Natural killer cell (primary cell): ENCODE results near the gene COL6A5. TPM values are rescaled to one million over a fixed set of nuclear protein-coding genes. Genes with fewer than 3 reads are reported as not detected.

Experiments
- ATAC-seq, 3 donors: fragments of 150-1000 bp in 2 of 3; fragments of 200-7000 bp in 1 of 3; cut with Tn5 transposase; 1 replicate in 1 of 3; 2 replicates in 2 of 3; pipeline ENCODE4 v1.10.0; 2021; ENCODE audit warnings: mild to moderate bottlenecking in 2 of 3, moderate library complexity in 2 of 3
- DNase-seq, 2 donors: peaks; one replicate each; pipeline versions ENCODE4 v3.0.0 to v3.0.0-alpha.2; 2013 to 2021; ENCODE audit warnings: mixed read lengths in 1 of 2
- H3K27ac ChIP-seq: one replicate; pipeline ENCODE4 v1.5.1; 2013; ENCODE audit warnings: mild to moderate bottlenecking, low read length
- H3K27me3 ChIP-seq: one replicate; pipeline ENCODE4 v1.6.1; 2013; ENCODE audit warnings: low read length; ENCODE audit not compliant: control insufficient read depth, insufficient read depth
- H3K36me3 ChIP-seq: one replicate; pipeline ENCODE4 v1.6.1; 2013; ENCODE audit warnings: low read length; ENCODE audit not compliant: control insufficient read depth, insufficient read depth
- H3K4me1 ChIP-seq: one replicate; pipeline ENCODE4 v1.6.1; 2013; ENCODE audit warnings: low read length; ENCODE audit not compliant: control insufficient read depth, insufficient read depth
- H3K4me3 ChIP-seq: one replicate; pipeline ENCODE4 v1.5.1; 2013; ENCODE audit warnings: low read length
- H3K9me3 ChIP-seq: one replicate; pipeline ENCODE4 v1.6.1; 2013; ENCODE audit warnings: low read length; ENCODE audit not compliant: control insufficient read depth, insufficient read depth
- H3K27ac Mint-ChIP-seq, 2 donors: one replicate each; pipeline ENCODE4 v1.8.0; 2022; ENCODE audit warnings: mild to moderate bottlenecking in 2 of 2, mixed read lengths in 2 of 2, moderate library complexity in 1 of 2
- H3K27me3 Mint-ChIP-seq, 2 donors: one replicate each; pipeline ENCODE4 v1.8.0; 2022; ENCODE audit warnings: low read depth in 2 of 2, mixed read lengths in 2 of 2
- H3K36me3 Mint-ChIP-seq: one replicate; pipeline ENCODE4 v1.8.0; 2022; ENCODE audit warnings: mixed read lengths
- H3K4me1 Mint-ChIP-seq, 2 donors: one replicate each; pipeline ENCODE4 v1.8.0; 2022; ENCODE audit warnings: mixed read lengths in 2 of 2
- H3K4me3 Mint-ChIP-seq: one replicate; pipeline ENCODE4 v1.8.0; 2022; ENCODE audit warnings: mild to moderate bottlenecking, moderate library complexity, mixed read lengths
- H3K9me3 Mint-ChIP-seq, 2 donors: one replicate each; pipeline ENCODE4 v1.8.0; 2022; ENCODE audit warnings: mixed read lengths in 2 of 2
- WGBS: methylation state at CpG from one replicate; pipeline ENCODE4 v1.1.7; 2013; ENCODE audit warnings: missing lambda C conversion rate; ENCODE audit not compliant: insufficient coverage; 5-methylcytosine and 5-hydroxymethylcytosine counted together
- intact Hi-C: fragments of 100-400 bp; cut with micrococcal nuclease; formaldehyde crosslinking; loops from one replicate; pipeline ENCODE4 v1.14.2; 2022
- total RNA-seq, 4 donors: library from RNA; stranded (reverse); fragments of 120-200 nt in 1 of 4; gene quantifications; one replicate each; pipeline versions ENCODE4 v1.2.3 to v1.2.4, GENCODE V29; 2013 to 2022
- TF ChIP-seq, protein P1 (sequence below): fragments of 200-600 bp; IDR thresholded peaks from one replicate; pipeline ENCODE4 v1.8.0; 2022; ENCODE audit warnings: antibody characterized with exemption

The COL6A5 gene
- total RNA-seq, 3 donors from 2014 or later (not counting 1 experiment from before 2014, with no cell fraction given): not detected

DNA sequence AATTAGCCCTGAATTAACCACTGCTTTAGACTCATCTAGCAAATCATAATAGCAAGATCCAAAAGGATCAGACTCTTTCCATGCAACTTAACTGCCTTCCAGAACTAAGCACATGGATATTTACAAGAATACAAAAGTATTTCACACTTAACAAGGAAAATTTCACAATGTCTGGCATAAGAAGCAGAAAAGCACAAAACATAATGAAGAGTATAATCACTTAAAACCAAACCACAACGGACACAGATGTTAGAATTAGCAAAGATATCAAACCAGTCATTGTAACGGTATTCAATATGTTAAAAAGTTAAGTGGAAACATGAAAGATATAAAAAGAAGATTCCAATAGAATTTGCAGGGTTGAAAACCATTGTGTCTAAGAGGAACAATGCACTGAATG lies 120.0 kb downstream of the COL6A5 start:
- H3K27ac Mint-ChIP-seq: no peak overlapping the region
- H3K4me3 ChIP-seq: no peak overlapping the region
- H3K36me3 ChIP-seq: no peaks in the 10 kb centered on the region
- DNase-seq (no peak), ATAC-seq (no peak)
- TF ChIP-seq, protein P1, sequence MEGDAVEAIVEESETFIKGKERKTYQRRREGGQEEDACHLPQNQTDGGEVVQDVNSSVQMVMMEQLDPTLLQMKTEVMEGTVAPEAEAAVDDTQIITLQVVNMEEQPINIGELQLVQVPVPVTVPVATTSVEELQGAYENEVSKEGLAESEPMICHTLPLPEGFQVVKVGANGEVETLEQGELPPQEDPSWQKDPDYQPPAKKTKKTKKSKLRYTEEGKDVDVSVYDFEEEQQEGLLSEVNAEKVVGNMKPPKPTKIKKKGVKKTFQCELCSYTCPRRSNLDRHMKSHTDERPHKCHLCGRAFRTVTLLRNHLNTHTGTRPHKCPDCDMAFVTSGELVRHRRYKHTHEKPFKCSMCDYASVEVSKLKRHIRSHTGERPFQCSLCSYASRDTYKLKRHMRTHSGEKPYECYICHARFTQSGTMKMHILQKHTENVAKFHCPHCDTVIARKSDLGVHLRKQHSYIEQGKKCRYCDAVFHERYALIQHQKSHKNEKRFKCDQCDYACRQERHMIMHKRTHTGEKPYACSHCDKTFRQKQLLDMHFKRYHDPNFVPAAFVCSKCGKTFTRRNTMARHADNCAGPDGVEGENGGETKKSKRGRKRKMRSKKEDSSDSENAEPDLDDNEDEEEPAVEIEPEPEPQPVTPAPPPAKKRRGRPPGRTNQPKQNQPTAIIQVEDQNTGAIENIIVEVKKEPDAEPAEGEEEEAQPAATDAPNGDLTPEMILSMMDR: no peak
- no peak overlapping the region for H3K4me3 Mint-ChIP-seq
- peaks cover 3 to 6% of the 10 kb centered on the region in 2 donors for H3K9me3 Mint-ChIP-seq
- peaks cover 4 to 6% of the 10 kb centered on the region in 2 donors for H3K27me3 Mint-ChIP-seq
- no peaks in the 10 kb centered on the region for H3K4me1 ChIP-seq
- 60% methylated on average over 1 of the region's 2 CpGs for WGBS
- no peaks in the 10 kb centered on the region for H3K4me1 Mint-ChIP-seq
- H3K9me3 ChIP-seq: peaks cover 3% of the 10 kb centered on the region
- H3K27me3 ChIP-seq: no peaks in the 10 kb centered on the region
- intact Hi-C loops: no loop called here
- H3K36me3 Mint-ChIP-seq: no peaks in the 10 kb centered on the region
- no peak overlapping the region for H3K27ac ChIP-seq

DNA sequence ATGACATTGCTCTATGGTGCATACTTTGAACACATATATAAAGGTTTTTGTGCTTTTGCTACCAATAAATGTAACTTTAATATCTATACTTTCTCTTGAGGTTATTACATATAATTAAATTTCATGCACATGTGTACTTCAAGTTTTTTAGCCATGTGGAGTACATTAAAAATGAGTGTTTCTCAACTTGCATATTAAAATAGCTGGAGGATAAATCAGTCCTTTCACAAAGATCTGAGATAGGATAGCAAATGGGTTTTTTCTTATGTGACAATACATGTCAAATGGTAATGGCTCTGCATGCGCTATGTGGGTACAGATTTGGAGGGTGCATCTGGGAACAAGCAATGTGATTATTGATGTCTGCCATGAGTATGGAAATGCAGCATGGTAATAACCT lies 122.8 kb downstream of the COL6A5 start:
- no peak overlapping the region for H3K4me3 ChIP-seq
- H3K36me3 ChIP-seq: no peaks in the 10 kb centered on the region
- ATAC-seq: no peak
- H3K27me3 ChIP-seq: no peaks in the 10 kb centered on the region
- Mint-ChIP-seq H3K27me3 (peaks cover 8 to 15% of the 10 kb centered on the region in 2 donors), H3K36me3 (no peaks in the 10 kb centered on the region), H3K4me3 (no peak overlapping the region), H3K9me3 (peaks cover 3 to 12% of the 10 kb centered on the region in 2 donors), H3K4me1 (no peaks in the 10 kb centered on the region), H3K27ac (no peak overlapping the region)
- intact Hi-C loops: no loop called here
- TF ChIP-seq, protein P1: no peak
- H3K27ac ChIP-seq: no peak overlapping the region
- no peaks in the 10 kb centered on the region for H3K4me1 ChIP-seq
- H3K9me3 ChIP-seq: peaks cover 3% of the 10 kb centered on the region
- no peak for DNase-seq
- 100% methylated on average over 1 of the region's 1 CpG for WGBS

DNA sequence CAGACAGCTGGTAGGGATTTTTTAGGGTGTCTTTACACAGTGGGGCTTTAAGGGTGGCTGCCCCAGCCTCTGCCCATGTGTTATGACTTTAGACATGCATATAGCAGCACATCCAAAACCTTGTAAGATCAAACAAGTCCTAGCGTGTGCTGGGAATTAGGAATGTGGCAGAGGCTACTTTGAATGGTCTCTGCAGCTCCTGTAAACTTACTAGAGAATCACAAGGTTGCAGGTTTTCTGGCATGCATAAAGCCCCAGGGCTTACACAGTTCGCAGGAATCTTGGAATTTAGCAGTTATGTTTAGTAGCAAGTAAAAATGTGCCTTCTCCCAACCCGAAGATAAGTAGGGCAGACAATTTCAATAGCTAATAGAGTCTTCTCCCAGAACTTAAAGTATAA lies 124.7 kb downstream of the COL6A5 start:
- no peak for ATAC-seq
- TF ChIP-seq, protein P1: no peak
- no peak for DNase-seq
- Histone ChIP-seq H3K27ac (no peak overlapping the region), H3K27me3 (no peaks in the 10 kb centered on the region), H3K9me3 (no peaks in the 10 kb centered on the region), H3K36me3 (no peaks in the 10 kb centered on the region), H3K4me1 (no peaks in the 10 kb centered on the region), H3K4me3 (no peak overlapping the region)
- 79% methylated on average over 2 of the region's 3 CpGs for WGBS
- Mint-ChIP-seq H3K27ac (no peak overlapping the region), H3K36me3 (no peaks in the 10 kb centered on the region), H3K4me3 (no peak overlapping the region), H3K9me3 (peaks cover 3 to 10% of the 10 kb centered on the region in 2 donors), H3K27me3 (peaks cover 4 to 10% of the 10 kb centered on the region in 2 donors), H3K4me1 (no peaks in the 10 kb centered on the region)
- intact Hi-C loops: no loop called here

DNA sequence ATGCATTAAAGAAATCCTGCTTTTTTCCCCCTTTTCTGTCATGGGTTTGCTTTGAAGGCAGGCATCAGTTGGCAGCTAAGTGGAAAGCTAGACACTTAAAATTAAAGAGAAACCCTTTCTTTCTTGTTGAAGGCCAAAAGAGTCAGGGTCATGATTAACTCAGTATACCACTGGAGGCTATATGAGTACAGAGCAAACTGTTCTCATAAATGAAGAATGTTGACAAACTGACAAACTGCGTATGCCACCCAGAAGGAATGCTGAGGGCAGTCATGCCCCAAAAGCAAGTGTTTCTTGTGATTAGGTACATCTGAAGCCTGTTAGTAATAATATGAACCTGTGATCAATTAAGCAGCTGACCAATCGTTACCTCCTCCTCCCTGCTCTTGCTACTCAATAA lies 127.9 kb downstream of the COL6A5 start:
- no peaks in the 10 kb centered on the region for H3K36me3 Mint-ChIP-seq
- intact Hi-C loops: no loop called here
- Histone ChIP-seq H3K27ac (no peak overlapping the region), H3K4me1 (no peaks in the 10 kb centered on the region), H3K27me3 (no peaks in the 10 kb centered on the region), H3K36me3 (no peaks in the 10 kb centered on the region), H3K9me3 (no peaks in the 10 kb centered on the region), H3K4me3 (no peak overlapping the region)
- WGBS: 100% methylated on average over 1 of the region's 2 CpGs
- H3K4me1 Mint-ChIP-seq: no peaks in the 10 kb centered on the region
- H3K9me3 Mint-ChIP-seq: peaks cover 0 to 5% of the 10 kb centered on the region in 2 donors
- no peak for ATAC-seq
- DNase-seq: no peak
- no peak overlapping the region for H3K4me3 Mint-ChIP-seq
- peaks cover 4 to 9% of the 10 kb centered on the region in 2 donors for H3K27me3 Mint-ChIP-seq
- no peak overlapping the region for H3K27ac Mint-ChIP-seq
- TF ChIP-seq, protein P1: no peak
